ENCODE data around the gene GOLGA1. TPM values are rescaled to one million over a fixed set of nuclear protein-coding genes. Genes with fewer than 3 reads are reported as not detected.

GOLGA1 gene
- total and polyA plus RNA-seq, 3 donors from 2014 or later, result 36.1 to 54.2 (median 36.7) TPM

- 83 to 93% methylated on average over 1 of the region's 1 CpG for WGBS, 2 donors
- Histone ChIP-seq H3K36me3 (ENCODE audit: low read depth, missing control alignments) (no peaks in the 10 kb centered on the region), H3K9me3 (no peaks in the 10 kb centered on the region), H3K27ac (no peak overlapping the region), H3K27me3 (no peaks in the 10 kb centered on the region), H3K4me1 (no peaks in the 10 kb centered on the region), H3K4me3 (no peak overlapping the region)
- DNase-seq, result no peak
- no peak for TF ChIP-seq POLR2A (IDR thresholded peaks at IDR 0.05)
- TF ChIP-seq CTCF (IDR thresholded peaks at IDR 0.05), result no peak
- intact Hi-C loops (cut with DNase I; ENCODE audit: low total_unique reads), result no loop called here
Measured at GRCh38 chr9:124911766-124912165, 29.1 kb downstream of the GOLGA1 start.

GRCh38 chr9:124908098-124908497 is 32.8 kb downstream of the GOLGA1 start:
- no peaks in the 10 kb centered on the region for H3K9me3 ChIP-seq
- no peaks in the 10 kb centered on the region for H3K4me1 ChIP-seq
- intact Hi-C loops (cut with DNase I; ENCODE audit: low total_unique reads), result no loop called here
- no peak for DNase-seq
- no peak overlapping the region for H3K4me3 ChIP-seq
- no peaks in the 10 kb centered on the region for H3K27me3 ChIP-seq
- H3K36me3 ChIP-seq (ENCODE audit: low read depth, missing control alignments), result no peaks in the 10 kb centered on the region
- H3K27ac ChIP-seq, result no peak overlapping the region
- no peak for TF ChIP-seq CTCF (IDR thresholded peaks at IDR 0.05)
- no peak for TF ChIP-seq POLR2A (IDR thresholded peaks at IDR 0.05)
- 66 to 69% methylated on average over 2 of the region's 2 CpGs for WGBS, 2 donors

DNA sequence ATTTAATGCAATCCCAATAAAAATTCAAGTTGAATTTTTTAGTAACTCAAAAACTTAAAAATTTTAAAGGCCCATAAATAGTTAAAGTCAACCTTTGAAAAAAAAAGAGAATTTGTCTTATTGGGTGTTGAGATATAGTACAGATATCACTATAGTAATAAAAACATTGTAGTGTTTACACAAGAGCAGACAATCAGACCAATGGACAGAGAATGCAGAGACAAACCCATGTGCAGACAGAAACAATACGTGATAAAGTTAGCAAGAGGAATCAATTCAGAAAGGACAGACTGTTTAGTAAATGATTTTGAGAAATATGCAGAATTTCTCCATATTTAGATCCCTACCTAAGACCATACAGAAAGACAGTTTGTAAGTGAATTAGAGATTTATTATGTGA is 33.9 kb downstream of the GOLGA1 start:
- Histone ChIP-seq H3K36me3 (ENCODE audit: low read depth, missing control alignments) (no peaks in the 10 kb centered on the region), H3K27me3 (no peaks in the 10 kb centered on the region), H3K4me1 (no peaks in the 10 kb centered on the region), H3K27ac (no peak overlapping the region), H3K4me3 (no peak overlapping the region), H3K9me3 (no peaks in the 10 kb centered on the region)
- DNase-seq, result no peak
- no peak for TF ChIP-seq POLR2A (IDR thresholded peaks at IDR 0.05)
- no peak for TF ChIP-seq CTCF (IDR thresholded peaks at IDR 0.05)
- intact Hi-C loops (cut with DNase I; ENCODE audit: low total_unique reads), result no loop called here
- 56 to 74% methylated on average over 1 of the region's 1 CpG for WGBS, 2 donors

DNA sequence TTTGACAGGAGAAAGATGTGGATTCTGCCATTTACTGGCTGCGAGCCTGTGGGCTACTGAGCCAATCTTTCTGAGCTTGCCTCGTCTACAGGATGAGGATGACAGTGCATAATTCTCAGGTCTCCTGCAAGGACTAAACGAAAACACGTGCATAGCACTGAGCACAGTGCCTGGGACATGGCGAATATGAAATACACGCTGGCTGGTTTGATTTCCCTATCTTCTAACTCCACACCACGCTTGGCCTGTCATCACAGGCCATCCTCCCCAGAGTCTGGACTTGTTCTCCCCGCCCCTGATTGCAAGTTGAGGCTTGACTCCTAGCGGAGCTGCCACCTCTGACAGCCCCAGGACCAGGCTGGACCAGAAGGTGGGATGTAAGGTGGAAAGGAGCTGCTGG is 41.0 kb downstream of the GOLGA1 start:
- WGBS, 2 donors, result 90 to 94% methylated on average over 9 of the region's 9 CpGs
- Histone ChIP-seq H3K36me3 (ENCODE audit: low read depth, missing control alignments) (no peaks in the 10 kb centered on the region), H3K27ac (no peak overlapping the region), H3K4me1 (no peaks in the 10 kb centered on the region), H3K4me3 (no peak overlapping the region), H3K9me3 (no peaks in the 10 kb centered on the region), H3K27me3 (no peaks in the 10 kb centered on the region)
- no peak for TF ChIP-seq POLR2A (IDR thresholded peaks at IDR 0.05)
- no peak for TF ChIP-seq CTCF (IDR thresholded peaks at IDR 0.05)
- intact Hi-C loops (cut with DNase I; ENCODE audit: low total_unique reads), result no loop called here
- DNase-seq, result no peak

GRCh38 chr9:124897570-124898460 is 43.1 kb downstream of the GOLGA1 start:
- Histone ChIP-seq H3K27me3 (no peaks in the 10 kb centered on the region), H3K27ac (no peak overlapping the region), H3K4me3 (no peak overlapping the region), H3K9me3 (no peaks in the 10 kb centered on the region), H3K4me1 (no peaks in the 10 kb centered on the region), H3K36me3 (ENCODE audit: low read depth, missing control alignments) (no peaks in the 10 kb centered on the region)
- no peak for TF ChIP-seq POLR2A (IDR thresholded peaks at IDR 0.05)
- no peak for TF ChIP-seq CTCF (IDR thresholded peaks at IDR 0.05)
- DNase-seq, result no peak
- 80 to 87% methylated on average over 6 of the region's 6 CpGs for WGBS, 2 donors
- intact Hi-C loops (cut with DNase I; ENCODE audit: low total_unique reads), result no loop called here
